GM12875 (cell line): ENCODE data around the gene SLC6A5.

Experiments used
- H3K4me3 ChIP-seq: one replicate; pipeline ENCODE4 v1.5.1; 2011; ENCODE audit warnings: low read depth, low read length, control low read depth
- CTCF ChIP-seq: IDR thresholded peaks from 2 replicates; pipeline ENCODE4 v1.5.1; 2011; ENCODE audit warnings: low read depth, mild to moderate bottlenecking, control low read depth, inconsistent platforms, low read length, moderate library complexity, borderline replicate concordance; ENCODE audit not compliant: insufficient read depth

The SLC6A5 gene

GRCh38 chr11:20590381-20590780, 9.0 kb upstream of the SLC6A5 start:
- no peak overlapping the region for H3K4me3 ChIP-seq
- no peak for TF ChIP-seq CTCF

GRCh38 chr11:20592741-20593140, 6.7 kb upstream of the SLC6A5 start:
- no peak overlapping the region for H3K4me3 ChIP-seq
- TF ChIP-seq CTCF, result no peak

- H3K4me3 ChIP-seq, result no peak overlapping the region
- no peak for TF ChIP-seq CTCF
Measured at GRCh38 chr11:20594274-20595061, 4.9 kb upstream of the SLC6A5 start.

GRCh38 chr11:20595101-20595500, 4.3 kb upstream of the SLC6A5 start:
- TF ChIP-seq CTCF, result no peak
- no peak overlapping the region for H3K4me3 ChIP-seq

- H3K4me3 ChIP-seq, result no peak overlapping the region
- no peak for TF ChIP-seq CTCF
Measured at GRCh38 chr11:20596205-20597153, 2.9 kb upstream of the SLC6A5 start.

- H3K4me3 ChIP-seq, result no peak overlapping the region
- TF ChIP-seq CTCF, result no peak
Measured at GRCh38 chr11:20597154-20597679, 2.2 kb upstream of the SLC6A5 start.
